Liver (tissue), 9 donors: Measurements from ENCODE around the gene BFSP1. TPM values are rescaled to one million over a fixed set of nuclear protein-coding genes. Genes with fewer than 3 reads are reported as not detected.

Experiments
- DNase-seq: peaks from one replicate; pipeline ENCODE4 v3.0.0-alpha.2; 2017; ENCODE audit warnings: low spot score
- H3K27ac ChIP-seq, 2 donors: one replicate each; pipeline ENCODE4 v1.7.0; 2013; ENCODE audit warnings: inconsistent platforms in 2 of 2, low read length in 2 of 2, control low read depth in 1 of 2, low read depth in 1 of 2, mild to moderate bottlenecking in 1 of 2
- H3K27me3 ChIP-seq, 4 donors: one replicate each; pipeline versions ENCODE4 v1.6.1 to v1.7.0; 2013; ENCODE audit warnings: low read length in 3 of 4, inconsistent platforms in 1 of 4, mild to moderate bottlenecking in 1 of 4, moderate library complexity in 1 of 4; ENCODE audit not compliant: control insufficient read depth in 4 of 4, insufficient read depth in 4 of 4
- H3K36me3 ChIP-seq, 4 donors: one replicate each; pipeline versions ENCODE4 v1.6.1 to v1.7.0; 2013; ENCODE audit warnings: low read length in 3 of 4, mild to moderate bottlenecking in 3 of 4, low read depth in 1 of 4, moderate library complexity in 1 of 4; ENCODE audit not compliant: control insufficient read depth in 4 of 4, insufficient read depth in 3 of 4
- H3K4me1 ChIP-seq, 4 donors: one replicate each; pipeline versions ENCODE4 v1.6.1 to v1.7.0; 2013; ENCODE audit warnings: low read length in 3 of 4, mild to moderate bottlenecking in 3 of 4, moderate library complexity in 1 of 4; ENCODE audit not compliant: control insufficient read depth in 4 of 4, insufficient read depth in 4 of 4
- H3K4me3 ChIP-seq, 3 donors: one replicate each; pipeline versions ENCODE4 v1.6.1 to v1.7.0; 2013; ENCODE audit warnings: low read length in 3 of 3, control low read depth in 1 of 3, low read depth in 1 of 3, mild to moderate bottlenecking in 1 of 3
- H3K9ac ChIP-seq, 2 donors: one replicate each; pipeline ENCODE4 v1.7.0; 2013; ENCODE audit warnings: low read length in 2 of 2, mild to moderate bottlenecking in 2 of 2, moderate library complexity in 2 of 2, control low read depth in 1 of 2, low read depth in 1 of 2
- H3K9me3 ChIP-seq, 4 donors: one replicate each; pipeline versions ENCODE4 v1.6.1 to v1.7.0; 2013; ENCODE audit warnings: low read length in 3 of 4; ENCODE audit not compliant: control insufficient read depth in 4 of 4
- FOXA1 ChIP-seq: IDR thresholded peaks from 2 replicates; pipeline ENCODE4 v1.6.1; 2016; ENCODE audit warnings: antibody characterized with exemption
- FOXA2 ChIP-seq: IDR thresholded peaks from 2 replicates; pipeline ENCODE4 v1.6.1; 2016; ENCODE audit warnings: antibody characterized with exemption
- GABPA ChIP-seq, 2 donors: IDR thresholded peaks in 1 of 2; conservative IDR thresholded peaks in 1 of 2; 2 replicates each; pipeline ENCODE4 v1.6.1; 2016; ENCODE audit warnings: antibody characterized with exemption in 2 of 2, mild to moderate bottlenecking in 1 of 2, moderate library complexity in 1 of 2
- HNF4A ChIP-seq, 2 donors: conservative IDR thresholded peaks; 2 replicates each; pipeline ENCODE4 v1.6.1; 2016; ENCODE audit warnings: antibody characterized with exemption in 2 of 2, mild to moderate bottlenecking in 2 of 2
- HNF4G ChIP-seq: IDR thresholded peaks from 2 replicates; pipeline ENCODE4 v1.6.1; 2016; ENCODE audit warnings: antibody characterized with exemption
- JUND ChIP-seq, 2 donors: IDR thresholded peaks; 2 replicates each; pipeline ENCODE4 v1.6.1; 2016; ENCODE audit warnings: antibody characterized with exemption in 2 of 2
- RXRA ChIP-seq, 2 donors: IDR thresholded peaks; 2 replicates each; pipeline ENCODE4 v1.6.1; 2017 to 2018; ENCODE audit warnings: antibody characterized with exemption in 2 of 2, mild to moderate bottlenecking in 1 of 2
- SP1 ChIP-seq: IDR thresholded peaks from 2 replicates; pipeline ENCODE4 v1.6.1; 2018; ENCODE audit warnings: antibody characterized with exemption, mild to moderate bottlenecking
- WGBS: extraction: QIAGEN DNeasy Blood & Tissue Kit; methylation state at CpG from one replicate; pipeline ENCODE4 v1.1.7; 2013; 5-methylcytosine and 5-hydroxymethylcytosine counted together
- polyA plus RNA-seq, 2 donors: library from polyadenylated mRNA; stranded (reverse) in 1 of 2; unstranded in 1 of 2; fragments of 200-250 nt in 1 of 2; fragments of >200 nt in 1 of 2; fragmentation: Nextera tagmentation in 1 of 2; extraction: Ambion mirVana in 1 of 2; gene quantifications; one replicate each; pipeline versions ENCODE4 v1.2.1 to v1.2.3, GENCODE V29; 2013 to 2015
- total RNA-seq, 2 donors: library from RNA; depleted of rRNA; stranded (reverse); fragments of >200 nt; gene quantifications; one replicate each; pipeline ENCODE4 v1.2.3, GENCODE V29; 2014
- TF ChIP-seq, protein P1 (sequence below): IDR thresholded peaks from 2 replicates; pipeline ENCODE4 v1.6.1; 2016; ENCODE audit warnings: antibody characterized with exemption, mild to moderate bottlenecking
- TF ChIP-seq, protein P2 (sequence below): fragments of 150-350 bp; IDR thresholded peaks from 2 replicates; pipeline ENCODE4 v1.5.1; 2017; ENCODE audit warnings: improper control_type of control experiment, low read depth, low read length; ENCODE audit not compliant: missing input control
- TF ChIP-seq, protein P3 (sequence below): IDR thresholded peaks from 2 replicates; pipeline ENCODE4 v1.6.1; 2016; ENCODE audit warnings: antibody characterized with exemption
- TF ChIP-seq, protein P4 (sequence below): IDR thresholded peaks from 2 replicates; pipeline ENCODE4 v1.6.1; 2016; ENCODE audit warnings: antibody characterized with exemption
- donor health status: healthy.
- donor health status: healthy.
- donor health status: healthy.
- donor health status: healthy.
- donor health status: healthy.

BFSP1 gene
- total and polyA plus RNA-seq, 4 donors, result 0.14 to 0.28 (median 0.21) TPM

DNA sequence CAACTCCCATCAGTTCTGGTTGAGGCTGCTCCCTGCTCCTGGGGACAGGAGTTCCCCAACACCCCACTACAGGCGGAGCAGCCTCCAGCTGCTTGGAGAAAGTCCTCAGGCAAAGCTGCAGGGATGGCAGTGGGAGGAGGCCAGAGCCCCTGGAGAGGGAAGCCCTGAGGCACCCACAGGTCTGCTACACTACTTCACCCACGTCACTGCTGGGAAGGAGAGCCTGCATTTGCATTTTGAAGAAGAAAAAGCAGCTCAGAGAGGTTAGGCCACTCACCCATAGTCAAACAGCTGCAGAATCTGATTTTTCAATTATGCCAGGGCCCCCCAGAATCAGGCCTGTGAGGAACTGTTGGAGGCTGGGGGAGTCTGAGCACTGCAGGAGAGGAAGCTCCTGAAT lies 17.2 kb downstream of the BFSP1 start:
- TF ChIP-seq JUND (IDR thresholded peaks at IDR 0.05) (no peak), HNF4G (no peak), RXRA (IDR thresholded peaks at IDR 0.05) (no peak), FOXA1 (no peak), SP1 (no peak), HNF4A (conservative IDR thresholded peaks at IDR 0.05) (no peak)
- TF ChIP-seq, protein P1, sequence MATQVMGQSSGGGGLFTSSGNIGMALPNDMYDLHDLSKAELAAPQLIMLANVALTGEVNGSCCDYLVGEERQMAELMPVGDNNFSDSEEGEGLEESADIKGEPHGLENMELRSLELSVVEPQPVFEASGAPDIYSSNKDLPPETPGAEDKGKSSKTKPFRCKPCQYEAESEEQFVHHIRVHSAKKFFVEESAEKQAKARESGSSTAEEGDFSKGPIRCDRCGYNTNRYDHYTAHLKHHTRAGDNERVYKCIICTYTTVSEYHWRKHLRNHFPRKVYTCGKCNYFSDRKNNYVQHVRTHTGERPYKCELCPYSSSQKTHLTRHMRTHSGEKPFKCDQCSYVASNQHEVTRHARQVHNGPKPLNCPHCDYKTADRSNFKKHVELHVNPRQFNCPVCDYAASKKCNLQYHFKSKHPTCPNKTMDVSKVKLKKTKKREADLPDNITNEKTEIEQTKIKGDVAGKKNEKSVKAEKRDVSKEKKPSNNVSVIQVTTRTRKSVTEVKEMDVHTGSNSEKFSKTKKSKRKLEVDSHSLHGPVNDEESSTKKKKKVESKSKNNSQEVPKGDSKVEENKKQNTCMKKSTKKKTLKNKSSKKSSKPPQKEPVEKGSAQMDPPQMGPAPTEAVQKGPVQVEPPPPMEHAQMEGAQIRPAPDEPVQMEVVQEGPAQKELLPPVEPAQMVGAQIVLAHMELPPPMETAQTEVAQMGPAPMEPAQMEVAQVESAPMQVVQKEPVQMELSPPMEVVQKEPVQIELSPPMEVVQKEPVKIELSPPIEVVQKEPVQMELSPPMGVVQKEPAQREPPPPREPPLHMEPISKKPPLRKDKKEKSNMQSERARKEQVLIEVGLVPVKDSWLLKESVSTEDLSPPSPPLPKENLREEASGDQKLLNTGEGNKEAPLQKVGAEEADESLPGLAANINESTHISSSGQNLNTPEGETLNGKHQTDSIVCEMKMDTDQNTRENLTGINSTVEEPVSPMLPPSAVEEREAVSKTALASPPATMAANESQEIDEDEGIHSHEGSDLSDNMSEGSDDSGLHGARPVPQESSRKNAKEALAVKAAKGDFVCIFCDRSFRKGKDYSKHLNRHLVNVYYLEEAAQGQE, result no peak
- TF ChIP-seq, protein P2, sequence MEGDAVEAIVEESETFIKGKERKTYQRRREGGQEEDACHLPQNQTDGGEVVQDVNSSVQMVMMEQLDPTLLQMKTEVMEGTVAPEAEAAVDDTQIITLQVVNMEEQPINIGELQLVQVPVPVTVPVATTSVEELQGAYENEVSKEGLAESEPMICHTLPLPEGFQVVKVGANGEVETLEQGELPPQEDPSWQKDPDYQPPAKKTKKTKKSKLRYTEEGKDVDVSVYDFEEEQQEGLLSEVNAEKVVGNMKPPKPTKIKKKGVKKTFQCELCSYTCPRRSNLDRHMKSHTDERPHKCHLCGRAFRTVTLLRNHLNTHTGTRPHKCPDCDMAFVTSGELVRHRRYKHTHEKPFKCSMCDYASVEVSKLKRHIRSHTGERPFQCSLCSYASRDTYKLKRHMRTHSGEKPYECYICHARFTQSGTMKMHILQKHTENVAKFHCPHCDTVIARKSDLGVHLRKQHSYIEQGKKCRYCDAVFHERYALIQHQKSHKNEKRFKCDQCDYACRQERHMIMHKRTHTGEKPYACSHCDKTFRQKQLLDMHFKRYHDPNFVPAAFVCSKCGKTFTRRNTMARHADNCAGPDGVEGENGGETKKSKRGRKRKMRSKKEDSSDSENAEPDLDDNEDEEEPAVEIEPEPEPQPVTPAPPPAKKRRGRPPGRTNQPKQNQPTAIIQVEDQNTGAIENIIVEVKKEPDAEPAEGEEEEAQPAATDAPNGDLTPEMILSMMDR, result no peak
- TF ChIP-seq, protein P3, sequence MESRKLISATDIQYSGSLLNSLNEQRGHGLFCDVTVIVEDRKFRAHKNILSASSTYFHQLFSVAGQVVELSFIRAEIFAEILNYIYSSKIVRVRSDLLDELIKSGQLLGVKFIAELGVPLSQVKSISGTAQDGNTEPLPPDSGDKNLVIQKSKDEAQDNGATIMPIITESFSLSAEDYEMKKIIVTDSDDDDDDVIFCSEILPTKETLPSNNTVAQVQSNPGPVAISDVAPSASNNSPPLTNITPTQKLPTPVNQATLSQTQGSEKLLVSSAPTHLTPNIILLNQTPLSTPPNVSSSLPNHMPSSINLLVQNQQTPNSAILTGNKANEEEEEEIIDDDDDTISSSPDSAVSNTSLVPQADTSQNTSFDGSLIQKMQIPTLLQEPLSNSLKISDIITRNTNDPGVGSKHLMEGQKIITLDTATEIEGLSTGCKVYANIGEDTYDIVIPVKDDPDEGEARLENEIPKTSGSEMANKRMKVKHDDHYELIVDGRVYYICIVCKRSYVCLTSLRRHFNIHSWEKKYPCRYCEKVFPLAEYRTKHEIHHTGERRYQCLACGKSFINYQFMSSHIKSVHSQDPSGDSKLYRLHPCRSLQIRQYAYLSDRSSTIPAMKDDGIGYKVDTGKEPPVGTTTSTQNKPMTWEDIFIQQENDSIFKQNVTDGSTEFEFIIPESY, result no peak
- TF ChIP-seq, protein P4, sequence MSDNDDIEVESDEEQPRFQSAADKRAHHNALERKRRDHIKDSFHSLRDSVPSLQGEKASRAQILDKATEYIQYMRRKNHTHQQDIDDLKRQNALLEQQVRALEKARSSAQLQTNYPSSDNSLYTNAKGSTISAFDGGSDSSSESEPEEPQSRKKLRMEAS, result no peak
- H3K27me3 ChIP-seq, result no peaks in the 10 kb centered on the region
- H3K4me3 ChIP-seq, result no peak overlapping the region
- no peak for DNase-seq
- H3K36me3 ChIP-seq, result no peaks in the 10 kb centered on the region
- H3K4me1 ChIP-seq, result peaks cover 0 to 3% (median 0%) of the 10 kb centered on the region in 4 donors
- no peak overlapping the region for H3K27ac ChIP-seq
- H3K9me3 ChIP-seq, result no peaks in the 10 kb centered on the region
- WGBS, result 96% methylated on average over 2 of the region's 2 CpGs
- no peak overlapping the region for H3K9ac ChIP-seq

DNA sequence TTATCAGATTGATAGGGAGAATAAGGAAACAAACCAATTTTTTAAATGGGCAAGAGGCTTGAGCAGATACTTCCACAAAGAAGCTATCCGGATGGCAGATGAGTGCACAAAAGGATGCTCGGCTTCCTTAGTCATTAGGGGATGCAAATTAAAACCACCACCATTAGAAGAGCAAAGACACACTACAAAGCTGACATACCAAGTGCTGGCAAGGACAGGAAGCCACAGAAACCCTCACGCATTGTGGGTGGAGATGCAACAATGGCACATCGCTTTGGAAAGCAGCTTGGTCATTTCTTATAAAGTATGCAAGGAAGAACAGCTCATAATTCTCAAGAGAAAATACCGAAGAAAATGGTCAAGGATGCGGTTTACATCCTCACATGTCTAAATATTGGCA lies 19.8 kb downstream of the BFSP1 start:
- no peaks in the 10 kb centered on the region for H3K36me3 ChIP-seq

More for the DNA sequence above, 19.8 kb downstream of the BFSP1 start:
- no peak for TF ChIP-seq JUND (IDR thresholded peaks at IDR 0.05)
- no peak for TF ChIP-seq FOXA2
- TF ChIP-seq HNF4A (conservative IDR thresholded peaks at IDR 0.05), result no peak
- TF ChIP-seq, protein P1, result no peak
- no peak for TF ChIP-seq FOXA1
- TF ChIP-seq, protein P2, result no peak
- TF ChIP-seq RXRA (IDR thresholded peaks at IDR 0.05), result no peak
- TF ChIP-seq GABPA (IDR thresholded peaks at IDR 0.05 in 1 of 2, conservative IDR thresholded peaks at IDR 0.05 in 1 of 2), result no peak
- Histone ChIP-seq H3K27me3 (no peaks in the 10 kb centered on the region), H3K27ac (no peak overlapping the region), H3K9ac (no peak overlapping the region), H3K4me1 (no peaks in the 10 kb centered on the region), H3K9me3 (no peaks in the 10 kb centered on the region), H3K4me3 (no peak overlapping the region)
- no peak for DNase-seq
- WGBS, result 86% methylated on average over 6 of the region's 6 CpGs
